ENCODE measurements around the gene WDFY4. TPM values are rescaled to one million over a fixed set of nuclear protein-coding genes. Genes with fewer than 3 reads are reported as not detected.

WDFY4 gene
- total RNA-seq, 4 donors from 2014 or later = 5.0 to 16.5 (median 8.8) TPM

GRCh38 chr10:48720611-48721010 is 35.9 kb downstream of the WDFY4 start:
- WGBS, 2 donors = 54 to 58% methylated on average over 5 of the region's 5 CpGs
- no peak overlapping the region for H3K4me3 ChIP-seq
- no peaks in the 10 kb centered on the region for H3K4me1 ChIP-seq
- no peaks in the 10 kb centered on the region for H3K27me3 ChIP-seq
- no peaks in the 10 kb centered on the region for H3K36me3 ChIP-seq
- TF ChIP-seq CTCF (IDR thresholded peaks at IDR 0.05) (no peak), POLR2A (IDR thresholded peaks at IDR 0.05) (no peak), EP300 (IDR thresholded peaks at IDR 0.05) (no peak)
- DNase-seq (ENCODE audit: low spot score in 2 of 2) = no peak
- H3K9me3 ChIP-seq = no peaks in the 10 kb centered on the region
- H3K27ac ChIP-seq = no peak overlapping the region

DNA sequence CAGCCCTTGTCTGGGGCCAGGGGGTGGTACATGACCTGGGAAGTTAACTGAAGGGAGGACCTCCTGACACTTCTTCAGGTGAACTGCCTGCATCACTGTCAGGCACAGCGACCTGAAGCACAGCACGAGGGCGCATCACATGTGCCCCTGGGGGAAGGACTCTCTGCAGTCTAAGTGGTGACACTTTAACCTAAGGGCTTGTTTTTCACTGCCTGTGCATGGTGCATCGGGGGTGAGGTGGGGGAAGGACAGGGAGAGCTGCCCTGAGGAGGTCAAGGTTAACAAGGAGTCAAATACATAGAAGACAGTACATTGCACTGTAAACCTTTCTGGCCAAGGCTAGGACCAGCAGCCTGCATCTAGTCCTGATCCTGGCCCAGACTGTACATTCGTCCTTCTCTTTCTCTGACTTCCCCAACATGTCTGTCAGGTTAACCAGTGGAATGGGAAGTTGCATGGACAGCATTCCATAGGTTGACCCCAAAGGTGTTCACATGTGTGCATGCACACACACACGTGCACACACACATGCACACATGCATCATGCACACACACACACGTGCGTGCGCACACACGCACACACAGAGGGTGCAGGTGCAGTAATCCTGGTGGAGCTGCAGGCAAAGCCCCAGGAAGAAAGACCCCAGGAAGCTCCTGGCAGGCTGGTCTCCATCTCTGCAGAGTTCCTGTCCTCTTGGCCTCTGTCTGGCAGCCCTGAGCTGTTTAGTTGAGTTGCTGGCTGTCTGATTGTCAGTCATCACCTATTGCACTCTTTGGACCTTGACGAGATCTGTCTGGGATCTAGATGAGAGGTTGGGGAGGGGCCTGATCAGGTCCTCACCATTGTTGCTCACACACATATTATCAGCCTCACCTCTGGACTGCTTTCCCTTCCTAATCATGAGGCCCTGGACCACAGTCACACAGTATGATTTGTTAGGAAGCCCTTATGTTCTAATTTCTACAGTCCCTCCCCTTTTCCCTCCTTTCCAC is 37.8 kb downstream of the WDFY4 start:
- no peaks in the 10 kb centered on the region for H3K36me3 ChIP-seq
- no peak overlapping the region for H3K4me3 ChIP-seq
- DNase-seq (ENCODE audit: low spot score in 2 of 2) = no peak
- TF ChIP-seq CTCF (IDR thresholded peaks at IDR 0.05) = no peak
- TF ChIP-seq EP300 (IDR thresholded peaks at IDR 0.05) = no peak
- TF ChIP-seq POLR2A (IDR thresholded peaks at IDR 0.05) = no peak
- no peak overlapping the region for H3K27ac ChIP-seq
- no peaks in the 10 kb centered on the region for H3K9me3 ChIP-seq
- H3K27me3 ChIP-seq = no peaks in the 10 kb centered on the region
- H3K4me1 ChIP-seq = no peaks in the 10 kb centered on the region
- 76 to 80% methylated on average over 11 of the region's 11 CpGs for WGBS, 2 donors

- 74 to 75% methylated on average over 7 of the region's 7 CpGs for WGBS, 2 donors
- Histone ChIP-seq H3K27me3 (no peaks in the 10 kb centered on the region), H3K4me1 (no peaks in the 10 kb centered on the region), H3K4me3 (no peak overlapping the region), H3K9me3 (no peaks in the 10 kb centered on the region), H3K36me3 (no peaks in the 10 kb centered on the region), H3K27ac (no peak overlapping the region)
- TF ChIP-seq EP300 (IDR thresholded peaks at IDR 0.05) = no peak
- no peak for TF ChIP-seq POLR2A (IDR thresholded peaks at IDR 0.05)
- TF ChIP-seq CTCF (IDR thresholded peaks at IDR 0.05) = no peak
- DNase-seq (ENCODE audit: low spot score in 2 of 2) = no peak
Measured at GRCh38 chr10:48724127-48724526, 39.5 kb downstream of the WDFY4 start.

DNA sequence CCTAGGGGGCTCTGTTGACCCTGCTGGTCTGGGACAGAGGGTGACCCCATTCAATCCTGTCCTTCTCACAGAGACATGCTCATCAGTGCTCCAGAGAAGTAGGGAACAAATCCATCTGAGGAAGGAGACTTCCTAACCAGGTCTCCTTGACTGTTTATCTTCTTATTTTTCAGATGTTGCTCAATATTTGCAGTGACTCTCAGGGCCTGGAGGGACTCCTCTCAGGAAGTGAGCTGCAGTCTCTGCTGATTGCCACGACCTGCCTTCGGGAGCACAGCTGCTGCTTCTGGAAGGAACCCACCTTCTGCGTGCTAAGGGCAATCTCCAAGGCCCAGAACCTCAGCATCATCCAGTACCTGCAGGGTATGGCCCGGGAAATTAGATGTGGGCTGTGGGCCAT is 41.0 kb downstream of the WDFY4 start:
- H3K4me3 ChIP-seq = no peak overlapping the region
- TF ChIP-seq EP300 (IDR thresholded peaks at IDR 0.05) (no peak), POLR2A (IDR thresholded peaks at IDR 0.05) (no peak), CTCF (IDR thresholded peaks at IDR 0.05) (no peak)
- DNase-seq (ENCODE audit: low spot score in 2 of 2) = no peak
- no peaks in the 10 kb centered on the region for H3K27me3 ChIP-seq
- H3K4me1 ChIP-seq = no peaks in the 10 kb centered on the region
- H3K27ac ChIP-seq = no peak overlapping the region
- WGBS, 2 donors = 61 to 62% methylated on average over 4 of the region's 4 CpGs
- H3K9me3 ChIP-seq = no peaks in the 10 kb centered on the region
- H3K36me3 ChIP-seq = no peaks in the 10 kb centered on the region

DNA sequence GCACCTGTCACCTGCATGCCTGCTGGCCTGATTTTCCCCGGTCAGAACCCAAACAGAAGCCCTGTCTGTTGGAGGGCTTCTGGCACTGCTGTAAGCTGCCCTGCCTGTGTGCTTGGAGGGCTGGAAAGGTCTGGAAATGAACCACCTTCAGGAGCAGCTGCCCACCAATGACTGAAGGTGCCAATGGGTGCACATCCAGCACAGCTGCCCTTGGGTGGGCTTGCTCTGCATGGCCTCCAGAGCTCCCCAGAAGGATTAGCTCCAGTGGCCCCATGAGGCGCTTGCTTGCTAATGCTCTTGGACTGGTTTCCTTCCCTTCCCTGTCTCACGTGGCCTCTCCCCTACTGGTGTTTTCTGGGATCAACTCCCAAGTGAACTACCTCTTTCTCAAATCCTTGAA is 43.2 kb downstream of the WDFY4 start:
- no peaks in the 10 kb centered on the region for H3K36me3 ChIP-seq
- H3K4me1 ChIP-seq = no peaks in the 10 kb centered on the region
- H3K4me3 ChIP-seq = no peak overlapping the region
- peaks cover 0 to 6% (median 0%) of the 10 kb centered on the region in 4 donors for H3K9me3 ChIP-seq
- no peak for DNase-seq (ENCODE audit: low spot score in 2 of 2)
- WGBS, 2 donors = 70 to 78% methylated on average over 3 of the region's 3 CpGs
- H3K27me3 ChIP-seq = no peaks in the 10 kb centered on the region
- no peak overlapping the region for H3K27ac ChIP-seq
- TF ChIP-seq EP300 (IDR thresholded peaks at IDR 0.05) = no peak
- TF ChIP-seq CTCF (IDR thresholded peaks at IDR 0.05) = no peak
- TF ChIP-seq POLR2A (IDR thresholded peaks at IDR 0.05) = no peak
